Left lung (tissue), 14 donors: ENCODE data around the gene DLST. TPM values are rescaled to one million over a fixed set of nuclear protein-coding genes. Genes with fewer than 3 reads are reported as not detected.

ENCODE experiments used
- ATAC-seq: fragments of 200-7000 bp; cut with Tn5 transposase; one replicate; pipeline ENCODE4 v1.9.1; 2020; ENCODE audit warnings: moderate library complexity
- DNase-seq, 4 donors: peaks; one replicate each; pipeline ENCODE4 v3.0.0-alpha.2; 2013 to 2020
- H3K27ac ChIP-seq, 2 donors: fragments of 200-600 bp; sonication (generic) in 1 of 2; one replicate each; pipeline versions ENCODE4 v1.5.0 to v1.8.0; 2020 to 2021
- H3K27me3 ChIP-seq, 2 donors: fragments of 200-600 bp; sonication (generic) in 1 of 2; one replicate each; pipeline versions ENCODE4 v1.5.0 to v1.8.0; 2020 to 2021
- H3K36me3 ChIP-seq, 2 donors: fragments of 200-600 bp; sonication (generic) in 1 of 2; one replicate each; pipeline versions ENCODE4 v1.5.0 to v1.8.0; 2020 to 2021
- H3K4me1 ChIP-seq, 2 donors: fragments of 200-600 bp; one replicate each; pipeline ENCODE4 v1.8.0; 2021
- H3K4me3 ChIP-seq, 2 donors: fragments of 200-600 bp; sonication (generic) in 1 of 2; one replicate each; pipeline versions ENCODE4 v1.5.0 to v1.8.0; 2020 to 2021; ENCODE audit warnings: mild to moderate bottlenecking in 1 of 2
- H3K9me3 ChIP-seq, 2 donors: fragments of 200-600 bp; sonication (generic) in 1 of 2; one replicate each; pipeline versions ENCODE4 v1.5.0 to v1.8.0; 2020 to 2021
- CTCF ChIP-seq, 2 donors: fragments of 200-600 bp; sonication (generic) in 1 of 2; IDR thresholded peaks; one replicate each; pipeline versions ENCODE4 v1.5.0 to v1.8.0; 2021; ENCODE audit warnings: antibody characterized with exemption in 2 of 2
- intact Hi-C, 2 donors: fragments of 100-400 bp; cut with DNase I; formaldehyde crosslinking; loops; one replicate each; pipeline versions ENCODE4 v1.11.2 to v1.14.2; 2022
- long read RNA-seq, 12 donors: library from polyadenylated mRNA in 2 of 12; unstranded in 2 of 12; transcript quantifications; one replicate each; pipeline ENCODE4 v2.0.0 and lab custom pipeline, GENCODE V29; 2019 to 2026
- polyA plus RNA-seq, 6 donors: library from polyadenylated mRNA; unstranded; fragments of 120-200 nt; gene quantifications; one replicate each; pipeline ENCODE4 v1.2.1, GENCODE V29; 2013; ENCODE audit not compliant: insufficient read length in 6 of 6
- total RNA-seq, 2 donors: library from RNA; stranded (reverse); fragmentation: NEBNext Ultra II Directional; extraction: Animal tissue kit (Norgen Biotek cat#: 25700); gene quantifications; one replicate each; pipeline ENCODE4 v1.2.1, GENCODE V29; 2021
- donor health status: DM: no; HTN: yes; CAD: no.
- donor health status: DM: no; HTN: no; CAD: no.

The DLST gene
- 10 to 100 TPM; 88.3 to 98.6 TPM for total RNA-seq
- 100 to 1,000 TPM in 2 of 6 donors, 10 to 100 TPM in 4; 90.4 to 104 (median 96.3) TPM for polyA plus RNA-seq
- long read RNA-seq, donor 1, transcript DLST-202 (15 exons, 2,838 nt), result major isoform, 5 of 66 reads
- long read RNA-seq, donor 1, partial matches to known transcripts, result 53 of 66 reads
- long read RNA-seq, donor 1, other reads (novel, unspliced or antisense), result 0 of 66 reads
- long read RNA-seq, donor 2, transcript DLST-202 (15 exons, 2,838 nt), result major isoform, 8 of 52 reads
- long read RNA-seq, donor 2, partial matches to known transcripts, result 42 of 52 reads
- long read RNA-seq, donor 2, other reads (novel, unspliced or antisense), result 0 of 52 reads
- long read RNA-seq, donor 3, transcript DLST-202 (15 exons, 2,838 nt), result major isoform, 7 of 27 reads
- long read RNA-seq, donor 3, partial matches to known transcripts, result 18 of 27 reads
- long read RNA-seq, donor 3, other reads (novel, unspliced or antisense), result 0 of 27 reads
- long read RNA-seq, donor 4, result 0 reads
- long read RNA-seq, donor 5, partial matches to known transcripts, result 6 of 16 reads
- long read RNA-seq, donor 5, other reads (novel, unspliced or antisense), result 0 of 16 reads
- long read RNA-seq, donor 6, transcript DLST-202 (15 exons, 2,838 nt), result major isoform, 11 of 12 reads
- long read RNA-seq, donor 6, partial matches to known transcripts, result 0 of 12 reads
- long read RNA-seq, donor 6, other reads (novel, unspliced or antisense), result 0 of 12 reads
- long read RNA-seq, donor 7, partial matches to known transcripts, result 0 of 2 reads
- long read RNA-seq, donor 7, other reads (novel, unspliced or antisense), result 0 of 2 reads
- long read RNA-seq, donor 8, transcript DLST-202 (15 exons, 2,838 nt), result major isoform, 6 of 52 reads
- long read RNA-seq, donor 8, partial matches to known transcripts, result 38 of 52 reads
- long read RNA-seq, donor 8, other reads (novel, unspliced or antisense), result 0 of 52 reads
- long read RNA-seq, donor 9, result 0 reads
- long read RNA-seq, donor 10, result 0 reads
- long read RNA-seq, donor 11, result 0 reads
- long read RNA-seq, donor 12, partial matches to known transcripts, result 0 of 5 reads
- long read RNA-seq, donor 12, other reads (novel, unspliced or antisense), result 0 of 5 reads

GRCh38 chr14:74881431-74882102 lies at the start of gene DLST:
DLST (plus strand) TSS chr14:74881916; CDS start chr14:74881954, 38 bp downstream.
- Histone ChIP-seq H3K27me3 (no peaks in the 10 kb centered on the region), H3K4me3 (peak within 1 kb of the TSS; percentile 93 to 95), H3K36me3 (peaks cover 0 to 13% of the 10 kb centered on the region in 2 donors), H3K27ac (peak within 1 kb of the TSS; percentile 95), H3K4me1 (peaks cover 29 to 51% of the 10 kb centered on the region in 2 donors), H3K9me3 (no peaks in the 10 kb centered on the region)
- no peak for TF ChIP-seq CTCF (IDR thresholded peaks at IDR 0.05)
- ATAC-seq, result peak; percentile 98
- DNase-seq, result peak; percentile 88 to 96 (median 88)
- intact Hi-C loops, result no loop called here

GRCh38 chr14:74832849-74833248 lies 48.9 kb upstream of the DLST start:
- Histone ChIP-seq H3K27ac (no peak overlapping the region), H3K9me3 (no peaks in the 10 kb centered on the region), H3K4me1 (peaks cover 2 to 3% of the 10 kb centered on the region in 2 donors), H3K27me3 (no peaks in the 10 kb centered on the region), H3K36me3 (peaks cover 0 to 44% of the 10 kb centered on the region in 2 donors), H3K4me3 (no peak overlapping the region)
- intact Hi-C loops, result no loop called here
- ATAC-seq (no peak), DNase-seq (no peak)
- no peak for TF ChIP-seq CTCF (IDR thresholded peaks at IDR 0.05)

- no peak overlapping the region for H3K4me3 ChIP-seq
- TF ChIP-seq CTCF (IDR thresholded peaks at IDR 0.05), result no peak
- H3K9me3 ChIP-seq, result no peaks in the 10 kb centered on the region
- ATAC-seq (peak; percentile 22), DNase-seq (no peak)
- peaks cover 0 to 37% of the 10 kb centered on the region in 2 donors for H3K36me3 ChIP-seq
- peak overlapping the region in 1 of 2 donors; percentile 11 for H3K27ac ChIP-seq
- no peaks in the 10 kb centered on the region for H3K27me3 ChIP-seq
- peaks cover 3 to 4% of the 10 kb centered on the region in 2 donors for H3K4me1 ChIP-seq
- intact Hi-C loops, result no loop called here
Observed at GRCh38 chr14:74834692-74835392, 46.9 kb upstream of the DLST start.

- Histone ChIP-seq H3K9me3 (no peaks in the 10 kb centered on the region), H3K27me3 (no peaks in the 10 kb centered on the region), H3K27ac (peak overlapping the region in 1 of 2 donors; percentile 26), H3K4me3 (no peak overlapping the region), H3K4me1 (peaks cover 3 to 4% of the 10 kb centered on the region in 2 donors), H3K36me3 (peaks cover 0 to 31% of the 10 kb centered on the region in 2 donors)
- DNase-seq (no peak), ATAC-seq (no peak)
- intact Hi-C loops, result no loop called here
- TF ChIP-seq CTCF (IDR thresholded peaks at IDR 0.05), result no peak
Observed at GRCh38 chr14:74835645-74836250, 46.0 kb upstream of the DLST start.
